IMR-90 (cell line): Measurements from ENCODE around the gene MAN1A2. TPM values are rescaled to one million over a fixed set of nuclear protein-coding genes. Genes with fewer than 3 reads are reported as not detected.
A peak's percentile ranks its signal among the peaks of the same experiment; 100 is the strongest.

Source experiments
- ATAC-seq: fragments of 200-7000 bp; cut with Tn5 transposase; 2 replicates; pipeline ENCODE4 v1.9.1; 2020; ENCODE audit warnings: low read depth, mild to moderate bottlenecking, moderate library complexity
- BruUV-seq: library from RNA; stranded (reverse); fragments of 400-500 nt; replicated peaks from 2 replicates; lab custom pipeline; 2021; lab: Mats Ljungman, UMichigan
- CTCF ChIA-PET: fragments of 300-600 bp; formaldehyde crosslinking; extraction: SDS; loops from one replicate; lab custom pipeline; 2021; ENCODE audit warnings: antibody characterized with exemption; lab: Yijun Ruan, JAX
- POLR2A ChIA-PET: fragments of 300-600 bp; sonication (Branson Sonifier 250); formaldehyde crosslinking; loops from one replicate; lab custom pipeline; 2022; ENCODE audit warnings: antibody characterized with exemption; ENCODE audit not compliant: unreplicated experiment; lab: Charles Lee
- DNase-seq: peaks from one replicate; pipeline ENCODE4 v3.0.0; 2013
- H2AFZ ChIP-seq: replicated peaks from 2 replicates; pipeline ENCODE3; 2013; ENCODE audit warnings: low read length, mild to moderate bottlenecking; ENCODE audit not compliant: poor library complexity
- H2AK5ac ChIP-seq: 2 replicates; pipeline ENCODE4 v1.6.1; 2013; ENCODE audit warnings: low read depth, low read length, inconsistent platforms
- H2AK9ac ChIP-seq: replicated peaks from 2 replicates; pipeline ENCODE3; 2013; ENCODE audit warnings: mild to moderate bottlenecking, low read depth, low read length, moderate library complexity; ENCODE audit not compliant: poor library complexity
- H2BK120ac ChIP-seq: 2 replicates; pipeline ENCODE4 v1.6.1; 2013; ENCODE audit warnings: low read depth, low read length, inconsistent platforms
- H2BK15ac ChIP-seq: 3 replicates; pipeline ENCODE4 v1.6.1; 2013; ENCODE audit warnings: low read depth, low read length, inconsistent platforms
- H2BK20ac ChIP-seq: 2 replicates; pipeline ENCODE4 v1.6.1; 2013; ENCODE audit warnings: low read depth, mild to moderate bottlenecking, inconsistent platforms, low read length, moderate library complexity
- H2BK5ac ChIP-seq: 2 replicates; pipeline ENCODE4 v1.6.1; 2013; ENCODE audit warnings: mild to moderate bottlenecking, low read depth, low read length, inconsistent platforms; ENCODE audit not compliant: poor library complexity, severe bottlenecking
- H3K14ac ChIP-seq: replicated peaks from 2 replicates; pipeline ENCODE4 v1.6.1; 2013; ENCODE audit warnings: low read depth, low read length, inconsistent platforms
- H3K18ac ChIP-seq: 2 replicates; pipeline ENCODE4 v1.6.1; 2013; ENCODE audit warnings: low read depth, low read length, control low read depth
- H3K23ac ChIP-seq: 2 replicates; pipeline ENCODE4 v1.6.1; 2013; ENCODE audit warnings: low read depth, low read length, inconsistent platforms
- H3K27ac ChIP-seq: 2 replicates; pipeline ENCODE4 v1.5.1; 2013; ENCODE audit warnings: mild to moderate bottlenecking, control low read depth, low read length; ENCODE audit not compliant: insufficient read depth
- H3K27me3 ChIP-seq: 2 replicates; pipeline ENCODE4 v1.6.1; 2013; ENCODE audit warnings: low read length; ENCODE audit not compliant: control insufficient read depth, insufficient read depth
- H3K36me3 ChIP-seq: 2 replicates; pipeline ENCODE4 v1.6.1; 2013; ENCODE audit warnings: low read length, mixed read lengths; ENCODE audit not compliant: control insufficient read depth, insufficient read depth
- H3K4ac ChIP-seq: 2 replicates; pipeline ENCODE4 v1.6.1; 2013; ENCODE audit warnings: low read depth, low read length, inconsistent platforms
- H3K4me1 ChIP-seq: 2 replicates; pipeline ENCODE4 v1.6.1; 2013; ENCODE audit warnings: low read length, mixed read lengths; ENCODE audit not compliant: control insufficient read depth, insufficient read depth
- H3K4me2 ChIP-seq: 2 replicates; pipeline ENCODE4 v1.6.1; 2013; ENCODE audit warnings: low read depth, mild to moderate bottlenecking, control low read depth, low read length, moderate library complexity
- H3K4me3 ChIP-seq: 2 replicates; pipeline ENCODE4 v1.5.1; 2013; ENCODE audit warnings: low read depth, mild to moderate bottlenecking, control low read depth, low read length, moderate library complexity; ENCODE audit not compliant: insufficient read depth
- H3K56ac ChIP-seq: 2 replicates; pipeline ENCODE4 v1.6.1; 2013; ENCODE audit warnings: low read length, inconsistent platforms; ENCODE audit not compliant: insufficient read depth; ENCODE audit errors: extremely low read depth
- H3K79me1 ChIP-seq, 2 experiments: 2 replicates each; pipeline ENCODE4 v1.6.1; 2013; ENCODE audit warnings: low read length in 2 of 2, inconsistent platforms in 1 of 2, low read depth in 1 of 2
- H3K9ac ChIP-seq: 2 replicates; pipeline ENCODE4 v1.6.1; 2013; ENCODE audit warnings: low read depth, low read length, control low read depth
- H3K9me1 ChIP-seq: 2 replicates; pipeline ENCODE4 v1.6.1; 2013; ENCODE audit warnings: low read length, inconsistent platforms; ENCODE audit not compliant: insufficient read depth
- H3K9me3 ChIP-seq: 2 replicates; pipeline ENCODE4 v1.6.1; 2013; ENCODE audit warnings: low read length; ENCODE audit not compliant: control insufficient read depth, insufficient read depth
- H4K20me1 ChIP-seq: 2 replicates; pipeline ENCODE4 v1.6.1; 2013; ENCODE audit warnings: low read length, inconsistent platforms; ENCODE audit not compliant: insufficient read depth
- H4K5ac ChIP-seq: 2 replicates; pipeline ENCODE4 v1.6.1; 2013; ENCODE audit warnings: mild to moderate bottlenecking, low read depth, low read length, control low read depth
- H4K8ac ChIP-seq, 2 experiments: 2 replicates each; pipeline ENCODE4 v1.6.1; 2013; ENCODE audit warnings: low read depth in 2 of 2, low read length in 2 of 2, control low read depth in 1 of 2, inconsistent platforms in 1 of 2
- H4K91ac ChIP-seq: 2 replicates; pipeline ENCODE4 v1.6.1; 2013; ENCODE audit warnings: low read depth, low read length, inconsistent platforms; ENCODE audit not compliant: insufficient read depth
- BHLHE40 ChIP-seq: fragments of 150-350 bp; IDR thresholded peaks from 2 replicates; pipeline ENCODE4 v1.6.1; 2016; ENCODE audit warnings: mild to moderate bottlenecking, low read depth, low read length
- CEBPB ChIP-seq: IDR thresholded peaks from 2 replicates; pipeline ENCODE4 v1.6.1; 2012; ENCODE audit warnings: low read depth, low read length, improper control_type of control experiment
- CHD1 ChIP-seq: IDR thresholded peaks from 2 replicates; pipeline ENCODE4 v1.6.1; 2012; ENCODE audit warnings: low read depth, low read length, improper control_type of control experiment
- ELK1 ChIP-seq: fragments of 150-350 bp; IDR thresholded peaks from 2 replicates; pipeline ENCODE4 v1.6.1; 2016; ENCODE audit warnings: low read depth, mild to moderate bottlenecking, low read length, moderate library complexity, borderline replicate concordance
- FOS ChIP-seq: fragments of 150-350 bp; IDR thresholded peaks from 2 replicates; pipeline ENCODE4 v1.6.1; 2016; ENCODE audit warnings: low read depth, low read length
- MAFK ChIP-seq: IDR thresholded peaks from 2 replicates; pipeline ENCODE4 v1.6.1; 2012; ENCODE audit warnings: low read depth, low read length, improper control_type of control experiment
- MAZ ChIP-seq: IDR thresholded peaks from 2 replicates; pipeline ENCODE4 v1.6.1; 2012; ENCODE audit warnings: low read depth, mild to moderate bottlenecking, low read length, improper control_type of control experiment, moderate library complexity, borderline replicate concordance
- MXI1 ChIP-seq: IDR thresholded peaks from 2 replicates; pipeline ENCODE4 v1.6.1; 2012; ENCODE audit warnings: low read depth, mild to moderate bottlenecking, low read length, moderate library complexity, borderline replicate concordance
- NFE2L2 ChIP-seq: fragments of 150-350 bp; IDR thresholded peaks from 2 replicates; pipeline ENCODE4 v1.6.1; 2016; ENCODE audit warnings: low read depth, mild to moderate bottlenecking, low read length
- POLR2A ChIP-seq: IDR thresholded peaks from 2 replicates; pipeline ENCODE4 v1.6.1; 2012; ENCODE audit warnings: mild to moderate bottlenecking, low read depth, low read length
- RAD21 ChIP-seq: IDR thresholded peaks from 2 replicates; pipeline ENCODE4 v1.6.1; 2012; ENCODE audit warnings: low read length, improper control_type of control experiment
- RCOR1 ChIP-seq: IDR thresholded peaks from 2 replicates; pipeline ENCODE4 v1.6.1; 2012; ENCODE audit warnings: mild to moderate bottlenecking, low read length, improper control_type of control experiment; ENCODE audit not compliant: insufficient replicate concordance
- RFX5 ChIP-seq: IDR thresholded peaks from 2 replicates; pipeline ENCODE4 v1.8.0; 2012; ENCODE audit warnings: low read depth, mild to moderate bottlenecking, low read length, moderate library complexity
- SMC3 ChIP-seq: fragments of 150-350 bp; IDR thresholded peaks from 2 replicates; pipeline ENCODE4 v1.6.1; 2016; ENCODE audit warnings: low read depth, mild to moderate bottlenecking, antibody characterized with exemption, low read length, moderate library complexity
- USF2 ChIP-seq: fragments of 150-350 bp; IDR thresholded peaks from 2 replicates; pipeline ENCODE4 v1.6.1; 2017; ENCODE audit warnings: mild to moderate bottlenecking, antibody characterized with exemption, low read length, low read depth
- WGBS, 2 experiments: methylation state at CpG; one replicate each; pipeline versions ENCODE4 v1.1.5 to v1.1.7; 2013; ENCODE audit warnings: missing lambda C conversion rate in 2 of 2; ENCODE audit not compliant: insufficient read length in 1 of 2; ENCODE audit errors: extremely low coverage in 2 of 2; 5-methylcytosine and 5-hydroxymethylcytosine counted together
- dilution Hi-C: fragments of 300-500 bp; cut with HindIII; formaldehyde crosslinking; loops from one replicate; pipeline ENCODE4 v1.14.3; 2018; ENCODE audit warnings: low sequenced_read_pairs; ENCODE audit not compliant: unreplicated experiment
- in situ Hi-C: fragments of 300-500 bp; cut with MboI; formaldehyde crosslinking; loops from 3 replicates; pipeline ENCODE4 v1.14.3; 2019; ENCODE audit warnings: low sequenced_read_pairs, inconsistent platforms, mixed read lengths
- intact Hi-C: fragments of 100-400 bp; cut with micrococcal nuclease; formaldehyde crosslinking; loops from 2 replicates; pipeline ENCODE4 v1.10.0; 2022
- polyA plus RNA-seq, 3 experiments: library from polyadenylated mRNA; depleted of rRNA; stranded (reverse); fragments of >200 nt; gene quantifications; 2 replicates each; pipeline ENCODE4 v1.2.3, GENCODE V29; 2012; ENCODE audit warnings: low replicate concordance in 1 of 3
- total RNA-seq: library from RNA; depleted of rRNA; stranded (reverse); fragments of >200 nt; gene quantifications from 2 replicates; pipeline ENCODE4 v1.2.3, GENCODE V29; 2012
- TF ChIP-seq, protein P1 (sequence below): conservative IDR thresholded peaks from 2 replicates; pipeline ENCODE4 v1.5.1; 2012; ENCODE audit warnings: mild to moderate bottlenecking, low read depth, low read length, improper control_type of control experiment

Gene MAN1A2
- total and polyA plus RNA-seq, 2 of the 4 experiments (the other 2 are of a cell fraction) = 12.4 to 29.4 TPM

GRCh38 chr1:117523111-117523510, 155.9 kb downstream of the MAN1A2 start:
- no peaks in the 10 kb centered on the region for H3K4me1 ChIP-seq
- H3K14ac ChIP-seq = no peak overlapping the region
- H3K4ac ChIP-seq = no peak overlapping the region
- H3K4me3 ChIP-seq = no peak overlapping the region
- no peak for TF ChIP-seq RFX5
- TF ChIP-seq CEBPB = no peak
- no peak for TF ChIP-seq FOS
- no peak for TF ChIP-seq POLR2A
- no peak for TF ChIP-seq BHLHE40
- no peak for TF ChIP-seq MAZ
- no peak for TF ChIP-seq RCOR1
- no peak for TF ChIP-seq SMC3
- no peak for TF ChIP-seq MXI1
- TF ChIP-seq MAFK = no peak
- no peak for TF ChIP-seq RAD21
- no peak for TF ChIP-seq USF2
- no peak for TF ChIP-seq ELK1
- TF ChIP-seq, protein P1, sequence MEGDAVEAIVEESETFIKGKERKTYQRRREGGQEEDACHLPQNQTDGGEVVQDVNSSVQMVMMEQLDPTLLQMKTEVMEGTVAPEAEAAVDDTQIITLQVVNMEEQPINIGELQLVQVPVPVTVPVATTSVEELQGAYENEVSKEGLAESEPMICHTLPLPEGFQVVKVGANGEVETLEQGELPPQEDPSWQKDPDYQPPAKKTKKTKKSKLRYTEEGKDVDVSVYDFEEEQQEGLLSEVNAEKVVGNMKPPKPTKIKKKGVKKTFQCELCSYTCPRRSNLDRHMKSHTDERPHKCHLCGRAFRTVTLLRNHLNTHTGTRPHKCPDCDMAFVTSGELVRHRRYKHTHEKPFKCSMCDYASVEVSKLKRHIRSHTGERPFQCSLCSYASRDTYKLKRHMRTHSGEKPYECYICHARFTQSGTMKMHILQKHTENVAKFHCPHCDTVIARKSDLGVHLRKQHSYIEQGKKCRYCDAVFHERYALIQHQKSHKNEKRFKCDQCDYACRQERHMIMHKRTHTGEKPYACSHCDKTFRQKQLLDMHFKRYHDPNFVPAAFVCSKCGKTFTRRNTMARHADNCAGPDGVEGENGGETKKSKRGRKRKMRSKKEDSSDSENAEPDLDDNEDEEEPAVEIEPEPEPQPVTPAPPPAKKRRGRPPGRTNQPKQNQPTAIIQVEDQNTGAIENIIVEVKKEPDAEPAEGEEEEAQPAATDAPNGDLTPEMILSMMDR = no peak
- TF ChIP-seq NFE2L2 = no peak
- TF ChIP-seq CHD1 = no peak
- no peak overlapping the region for H2AK9ac ChIP-seq
- TSS peak; percentile 34 for BruUV-seq
- H3K27ac ChIP-seq = no peak overlapping the region
- H3K56ac ChIP-seq = no peak overlapping the region
- H2BK15ac ChIP-seq = no peak overlapping the region
- H2BK20ac ChIP-seq = no peak overlapping the region
- H4K20me1 ChIP-seq = no peaks in the 10 kb centered on the region
- no peaks in the 10 kb centered on the region for H3K9me1 ChIP-seq
- dilution Hi-C loops = no loop called here
- no peak overlapping the region for H3K9ac ChIP-seq
- no peaks in the 10 kb centered on the region for H3K27me3 ChIP-seq
- no peaks in the 10 kb centered on the region; the same call in 1 of the 2 replicates for H3K36me3 ChIP-seq
- H3K23ac ChIP-seq = no peak overlapping the region
- H3K18ac ChIP-seq = no peak overlapping the region
- no peak overlapping the region for H4K91ac ChIP-seq
- H3K9me3 ChIP-seq = no peaks in the 10 kb centered on the region
- H2AFZ ChIP-seq = no peak overlapping the region
- intact Hi-C loops = no loop called here
- H3K4me2 ChIP-seq = no peak overlapping the region
- H2AK5ac ChIP-seq = no peak overlapping the region
- H2BK5ac ChIP-seq = no peak overlapping the region
- CTCF ChIA-PET = interaction anchor here (1.2 kb wide), 1 partner anchor 10 kb away, joined by 3 read pairs; no protein-coding TSS in a partner anchor
- DNase-seq (no peak), ATAC-seq (no peak)
- in situ Hi-C loops = no loop called here
- H4K5ac ChIP-seq = no peak overlapping the region
- no peaks in the 10 kb centered on the region for H3K79me1 ChIP-seq
- H4K8ac ChIP-seq = no peak overlapping the region
- WGBS, 2 experiments = no CpG with 5 or more reads among the region's 1 CpG
- POLR2A ChIA-PET = no interaction called here
- no peak overlapping the region for H2BK120ac ChIP-seq
